ENCODE results near the gene SOWAHA. TPM values are rescaled to one million over a fixed set of nuclear protein-coding genes. Genes with fewer than 3 reads are reported as not detected.

Gene SOWAHA
- total RNA-seq, 1 experiment from 2014 or later: 0.04 TPM

DNA sequence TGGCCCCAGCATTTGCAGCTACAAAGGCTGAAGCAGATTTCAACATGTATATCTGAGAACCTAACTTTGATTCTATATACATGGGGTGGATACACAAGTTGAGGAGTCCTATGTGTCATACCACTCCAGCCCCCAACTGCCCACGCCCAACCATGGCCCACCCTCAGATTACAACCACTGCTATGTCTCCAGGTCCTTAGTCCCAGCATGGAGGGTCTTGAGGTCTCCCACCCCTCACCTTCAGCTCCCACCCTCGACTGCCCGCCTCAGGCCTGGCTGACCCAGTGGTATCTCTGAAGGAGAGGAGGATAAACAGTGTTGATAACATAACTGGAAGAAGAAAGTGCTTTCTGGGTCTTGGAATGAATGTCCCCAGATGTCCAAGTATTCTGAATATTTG, 8.2 kb downstream of the SOWAHA start:
- intact Hi-C loops (cut with micrococcal nuclease): loop anchor here (5.0 kb wide), 4 partner anchors 44 to 434 kb away; partner anchors contain the start of gene SEPTIN8
- ChIA-PET POLR2A (ENCODE audit: unreplicated experiment) (no interaction called here), CTCF (interaction anchor here (0.6 kb wide), 1 partner anchor 24 kb away, joined by 3 read pairs; no protein-coding TSS in a partner anchor)

DNA sequence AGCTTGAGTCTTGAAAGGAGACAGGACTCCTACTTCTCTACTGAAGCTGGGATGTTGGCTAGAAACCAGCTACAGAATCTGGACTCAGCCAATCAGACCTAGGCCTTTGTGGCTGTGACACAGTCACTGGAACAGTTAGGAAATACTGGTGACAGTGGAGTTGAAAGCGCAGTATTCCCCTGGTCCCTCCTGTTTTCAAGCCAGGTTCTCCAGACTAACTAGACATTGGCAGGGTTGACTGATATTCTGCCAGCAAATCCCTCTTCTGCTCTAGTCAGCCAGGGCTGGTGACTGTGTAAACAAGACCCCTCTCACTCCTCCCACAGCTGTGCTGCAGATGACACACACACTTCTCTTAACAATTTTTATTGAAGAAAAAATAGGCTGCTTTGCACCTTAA, 8.7 kb downstream of the SOWAHA start:
- Histone ChIP-seq H3K9me3 (ENCODE audit: low read length) (no peaks in the 10 kb centered on the region), H3K4me3 (ENCODE audit: low read length) (no peak overlapping the region), H3K4me1 (ENCODE audit: insufficient read depth, low read length) (no peaks in the 10 kb centered on the region), H3K9me2 (replicated peaks; ENCODE audit: low read length) (no peaks in the 10 kb centered on the region), H3K27me3 (ENCODE audit: low read length) (no peaks in the 10 kb centered on the region), H3K27ac (ENCODE audit: low read length) (no peak overlapping the region), H3K9ac (ENCODE audit: low read length) (no peak overlapping the region), H4K20me1 (ENCODE audit: low read length) (no peaks in the 10 kb centered on the region), H3F3A (ENCODE audit: low read length, unreplicated experiment) (no peaks in the 10 kb centered on the region), H2AFZ (ENCODE audit: low read length) (no peak overlapping the region), H3K4me2 (ENCODE audit: low read length) (no peak overlapping the region), H3K79me2 (ENCODE audit: low read length) (no peaks in the 10 kb centered on the region), H3K36me3 (ENCODE audit: low read depth, low read length) (no peaks in the 10 kb centered on the region)
- BruUV-seq (replicated peaks): no TSS peak
- ChIA-PET CTCF (interaction anchor here (0.6 kb wide), 1 partner anchor 24 kb away, joined by 3 read pairs; no protein-coding TSS in a partner anchor), POLR2A (ENCODE audit: unreplicated experiment) (no interaction called here)
- DNase-seq: no peak
- TF ChIP-seq EZH2phosphoT487 (IDR thresholded peaks at IDR 0.05; ENCODE audit: borderline replicate concordance, low read length) (no peak), EZH2 (IDR thresholded peaks at IDR 0.05; ENCODE audit: low read length, unreplicated experiment) (no peak)
- TF ChIP-seq, protein P1, sequence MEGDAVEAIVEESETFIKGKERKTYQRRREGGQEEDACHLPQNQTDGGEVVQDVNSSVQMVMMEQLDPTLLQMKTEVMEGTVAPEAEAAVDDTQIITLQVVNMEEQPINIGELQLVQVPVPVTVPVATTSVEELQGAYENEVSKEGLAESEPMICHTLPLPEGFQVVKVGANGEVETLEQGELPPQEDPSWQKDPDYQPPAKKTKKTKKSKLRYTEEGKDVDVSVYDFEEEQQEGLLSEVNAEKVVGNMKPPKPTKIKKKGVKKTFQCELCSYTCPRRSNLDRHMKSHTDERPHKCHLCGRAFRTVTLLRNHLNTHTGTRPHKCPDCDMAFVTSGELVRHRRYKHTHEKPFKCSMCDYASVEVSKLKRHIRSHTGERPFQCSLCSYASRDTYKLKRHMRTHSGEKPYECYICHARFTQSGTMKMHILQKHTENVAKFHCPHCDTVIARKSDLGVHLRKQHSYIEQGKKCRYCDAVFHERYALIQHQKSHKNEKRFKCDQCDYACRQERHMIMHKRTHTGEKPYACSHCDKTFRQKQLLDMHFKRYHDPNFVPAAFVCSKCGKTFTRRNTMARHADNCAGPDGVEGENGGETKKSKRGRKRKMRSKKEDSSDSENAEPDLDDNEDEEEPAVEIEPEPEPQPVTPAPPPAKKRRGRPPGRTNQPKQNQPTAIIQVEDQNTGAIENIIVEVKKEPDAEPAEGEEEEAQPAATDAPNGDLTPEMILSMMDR (conservative IDR thresholded peaks at IDR 0.05; ENCODE audit: low read depth, low read length): no peak
- intact Hi-C loops (cut with micrococcal nuclease): loop anchor here (5.0 kb wide), 4 partner anchors 44 to 434 kb away; partner anchors contain the start of gene SEPTIN8
- ATAC-seq: no peak; the same call in 1 of the 2 replicates

More for the DNA sequence above, 8.2 kb downstream of the SOWAHA start:
- no peak for TF ChIP-seq EZH2 (IDR thresholded peaks at IDR 0.05; ENCODE audit: low read length, unreplicated experiment)
- no peak for TF ChIP-seq EZH2phosphoT487 (IDR thresholded peaks at IDR 0.05; ENCODE audit: borderline replicate concordance, low read length)
- TF ChIP-seq, protein P1 (conservative IDR thresholded peaks at IDR 0.05; ENCODE audit: low read depth, low read length): no peak
- no peaks in the 10 kb centered on the region for H3K9me3 ChIP-seq (ENCODE audit: low read length)
- no peaks in the 10 kb centered on the region for H3K79me2 ChIP-seq (ENCODE audit: low read length)
- no peaks in the 10 kb centered on the region for H3K4me1 ChIP-seq (ENCODE audit: insufficient read depth, low read length)
- H3K9me2 ChIP-seq (replicated peaks; ENCODE audit: low read length): no peaks in the 10 kb centered on the region
- ATAC-seq (no peak), DNase-seq (no peak)
- H4K20me1 ChIP-seq (ENCODE audit: low read length): no peaks in the 10 kb centered on the region
- H3K4me2 ChIP-seq (ENCODE audit: low read length): no peak overlapping the region
- H3K4me3 ChIP-seq (ENCODE audit: low read length): no peak overlapping the region
- H3K27me3 ChIP-seq (ENCODE audit: low read length): no peaks in the 10 kb centered on the region
- H2AFZ ChIP-seq (ENCODE audit: low read length): no peak overlapping the region
- no peak overlapping the region for H3K9ac ChIP-seq (ENCODE audit: low read length)
- H3K27ac ChIP-seq (ENCODE audit: low read length): no peak overlapping the region
- no TSS peak for BruUV-seq (replicated peaks)
- H3K36me3 ChIP-seq (ENCODE audit: low read depth, low read length): no peaks in the 10 kb centered on the region
- no peaks in the 10 kb centered on the region for H3F3A ChIP-seq (ENCODE audit: low read length, unreplicated experiment)

DNA sequence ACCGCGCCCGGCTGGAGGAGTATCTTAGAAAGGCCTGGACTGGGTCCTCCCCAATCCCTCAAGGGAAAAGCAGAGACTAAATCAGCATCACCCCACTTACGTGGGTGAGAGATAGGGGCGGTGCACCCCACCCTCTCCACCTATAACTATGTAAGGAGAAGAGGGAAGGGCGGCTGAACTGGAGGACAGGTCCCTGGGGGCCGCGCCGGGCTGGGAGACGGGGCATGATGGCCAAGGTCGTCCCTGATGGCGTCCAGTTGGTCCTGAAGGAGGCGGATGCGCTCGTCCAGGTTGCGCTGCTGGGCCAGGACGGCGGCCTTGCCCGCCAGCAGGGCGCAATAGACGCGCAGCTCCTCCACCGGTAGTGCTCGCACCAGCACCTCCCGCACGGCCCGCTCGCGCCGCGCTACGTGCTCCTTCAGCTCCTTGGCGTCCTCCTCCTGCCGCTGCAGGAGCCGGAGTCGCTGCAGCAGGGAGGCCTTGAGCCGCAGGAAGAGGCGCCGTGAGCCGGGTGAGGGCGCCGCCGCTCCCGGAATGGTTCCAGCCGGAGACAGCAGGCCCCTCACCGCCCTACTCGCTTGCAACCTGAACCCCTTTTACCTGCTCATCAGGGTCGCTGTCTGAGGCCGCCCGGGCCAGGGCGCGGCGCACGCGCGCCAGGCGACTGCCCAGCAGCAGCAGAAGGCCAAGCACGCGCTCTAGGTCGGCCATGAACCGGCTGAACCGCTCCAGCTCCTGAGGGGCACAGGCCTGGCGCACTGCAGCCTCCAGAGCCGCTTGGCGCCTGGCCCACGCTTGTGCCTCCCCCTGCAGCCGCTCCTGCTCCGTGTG, 9.8 kb downstream of the SOWAHA start:
- H3K4me2 ChIP-seq (ENCODE audit: low read length): no peak overlapping the region
- no peaks in the 10 kb centered on the region for H3K4me1 ChIP-seq (ENCODE audit: insufficient read depth, low read length)
- H3K27ac ChIP-seq (ENCODE audit: low read length): no peak overlapping the region
- H3F3A ChIP-seq (ENCODE audit: low read length, unreplicated experiment): no peaks in the 10 kb centered on the region
- no peaks in the 10 kb centered on the region for H4K20me1 ChIP-seq (ENCODE audit: low read length)
- no peaks in the 10 kb centered on the region for H3K79me2 ChIP-seq (ENCODE audit: low read length)
- POLR2A ChIA-PET (ENCODE audit: unreplicated experiment): no interaction called here
- no peaks in the 10 kb centered on the region for H3K27me3 ChIP-seq (ENCODE audit: low read length)
- no peak overlapping the region for H3K4me3 ChIP-seq (ENCODE audit: low read length)
- no peaks in the 10 kb centered on the region for H3K36me3 ChIP-seq (ENCODE audit: low read depth, low read length)
- no peak for TF ChIP-seq EZH2 (IDR thresholded peaks at IDR 0.05; ENCODE audit: low read length, unreplicated experiment)
- no peak for TF ChIP-seq EZH2phosphoT487 (IDR thresholded peaks at IDR 0.05; ENCODE audit: borderline replicate concordance, low read length)
- TF ChIP-seq, protein P1 (conservative IDR thresholded peaks at IDR 0.05; ENCODE audit: low read depth, low read length): no peak
- no peaks in the 10 kb centered on the region for H3K9me3 ChIP-seq (ENCODE audit: low read length)
- DNase-seq (no peak), ATAC-seq (no peak)
- no peak overlapping the region for H3K9ac ChIP-seq (ENCODE audit: low read length)
- intact Hi-C loops (cut with micrococcal nuclease): loop anchor here (5.0 kb wide), 4 partner anchors 46 to 436 kb away; partner anchors contain the start of gene SEPTIN8
- CTCF ChIA-PET: no interaction called here
- BruUV-seq (replicated peaks): no TSS peak
- H2AFZ ChIP-seq (ENCODE audit: low read length): no peak overlapping the region
- H3K9me2 ChIP-seq (replicated peaks; ENCODE audit: low read length): no peaks in the 10 kb centered on the region

All from PC-3 (cell line).